Left forelimb (tissue), 1 donor: ENCODE measurements around the gene TRIM33.

Experiments used
- DNase-seq: peaks from one replicate; pipeline ENCODE4 v3.0.0-alpha.2; 2018; ENCODE audit warnings: low spot score

Gene TRIM33

DNA sequence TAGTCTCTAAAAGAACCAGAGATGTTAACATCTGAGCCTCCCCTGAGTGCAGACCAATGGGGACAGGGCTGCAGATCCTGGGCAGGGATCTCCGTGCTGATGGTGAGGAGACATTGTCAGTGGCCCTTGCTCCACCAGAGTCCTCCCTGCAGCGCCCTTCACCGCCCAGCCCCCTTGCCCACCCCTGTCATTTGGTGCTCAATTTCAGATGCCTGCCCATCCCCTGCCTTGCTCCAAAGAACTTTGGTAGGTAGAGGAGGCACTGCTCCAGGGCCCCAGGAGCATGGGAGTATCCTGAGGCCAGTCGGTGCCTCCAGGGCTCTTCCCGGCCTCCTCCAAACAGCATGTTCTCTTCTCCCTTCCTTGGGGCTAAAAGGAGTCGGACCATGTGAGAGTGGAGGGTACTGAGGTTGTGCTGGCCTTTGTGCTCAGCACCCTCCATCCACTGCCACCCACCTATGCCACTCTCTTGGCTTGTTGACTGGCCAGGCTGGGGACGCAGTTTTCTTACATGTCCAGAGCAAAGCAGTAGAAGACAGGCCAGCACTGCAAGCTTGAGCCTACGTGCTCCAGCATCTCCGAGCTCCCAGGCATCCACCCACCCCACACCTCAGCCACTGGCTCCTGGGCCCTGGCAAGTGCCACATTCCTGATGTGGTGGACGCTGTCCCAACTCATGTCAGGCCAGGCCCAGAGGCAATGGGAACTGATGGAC lies 160.1 kb downstream of the TRIM33 start:
- DNase-seq, result no peak

DNA sequence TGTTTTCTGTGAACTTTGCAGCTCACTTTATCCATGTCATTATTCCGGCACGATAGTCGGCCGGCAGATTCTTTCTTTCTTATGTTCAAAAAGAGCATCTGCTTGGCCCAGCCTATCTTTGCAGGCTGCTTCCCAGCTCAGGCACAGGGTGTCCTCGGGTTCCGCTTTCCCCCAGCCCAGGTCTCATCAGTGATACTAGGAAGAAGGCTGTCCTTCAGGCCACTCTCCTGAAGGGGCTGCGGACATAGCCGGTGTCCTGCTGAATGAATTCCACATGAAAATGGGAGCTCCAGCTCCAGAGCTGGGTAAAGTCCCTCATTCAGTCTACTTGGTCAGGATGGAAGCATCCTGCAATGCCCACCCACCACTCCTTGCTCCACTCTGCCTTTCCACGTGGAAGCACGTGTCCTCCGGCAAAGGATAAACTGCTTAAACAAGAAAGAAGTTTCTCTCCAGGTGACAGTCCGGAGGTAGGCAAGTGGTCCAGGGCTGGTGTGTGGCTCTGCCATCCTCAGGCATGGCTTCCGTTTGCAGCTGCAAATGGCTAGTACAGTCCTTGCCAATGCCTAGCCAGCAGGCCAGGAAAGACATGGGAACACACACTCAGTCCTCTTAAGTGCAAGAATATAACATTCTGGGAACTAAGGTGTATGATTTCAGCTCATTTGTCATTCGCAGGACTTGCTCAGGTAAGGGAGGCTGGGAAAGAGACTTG lies 161.0 kb downstream of the TRIM33 start:
- DNase-seq, result no peak

DNA sequence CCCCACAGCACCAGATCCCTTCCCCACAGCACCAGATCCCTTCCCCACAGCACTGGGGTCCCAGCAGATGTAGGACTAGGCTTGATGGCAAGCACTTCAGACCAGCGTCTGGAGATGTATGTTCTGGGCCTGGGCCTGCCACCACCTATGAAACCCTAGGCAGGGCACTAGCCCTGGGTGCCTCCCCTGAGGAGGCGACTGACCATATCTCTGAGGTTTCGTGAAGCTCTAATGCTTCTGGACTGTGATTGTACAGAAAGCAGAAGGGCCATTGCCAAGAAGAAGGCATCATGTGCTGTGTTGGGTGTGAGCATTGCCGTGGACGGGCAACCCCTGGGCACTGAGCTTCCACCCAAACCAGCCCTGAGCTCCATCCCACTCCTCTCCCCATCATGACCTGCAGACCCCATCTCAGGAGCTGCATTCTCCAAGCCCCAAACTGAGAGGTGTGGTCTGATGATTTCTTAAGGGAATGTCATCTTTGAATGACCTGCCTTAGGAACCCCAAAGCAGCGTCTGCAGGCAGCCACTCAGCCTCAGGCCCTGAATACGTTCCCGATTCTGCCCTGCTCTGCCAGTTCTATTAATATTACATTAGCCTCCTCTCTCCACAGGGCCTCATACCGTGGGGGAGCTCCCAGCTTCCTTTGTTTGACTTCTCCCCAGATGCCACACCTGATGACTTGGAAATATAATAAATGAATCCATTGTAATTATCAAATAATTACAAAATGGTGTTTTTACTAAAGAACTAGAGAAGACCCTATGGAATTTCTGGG lies 163.4 kb downstream of the TRIM33 start:
- no peak for DNase-seq

DNA sequence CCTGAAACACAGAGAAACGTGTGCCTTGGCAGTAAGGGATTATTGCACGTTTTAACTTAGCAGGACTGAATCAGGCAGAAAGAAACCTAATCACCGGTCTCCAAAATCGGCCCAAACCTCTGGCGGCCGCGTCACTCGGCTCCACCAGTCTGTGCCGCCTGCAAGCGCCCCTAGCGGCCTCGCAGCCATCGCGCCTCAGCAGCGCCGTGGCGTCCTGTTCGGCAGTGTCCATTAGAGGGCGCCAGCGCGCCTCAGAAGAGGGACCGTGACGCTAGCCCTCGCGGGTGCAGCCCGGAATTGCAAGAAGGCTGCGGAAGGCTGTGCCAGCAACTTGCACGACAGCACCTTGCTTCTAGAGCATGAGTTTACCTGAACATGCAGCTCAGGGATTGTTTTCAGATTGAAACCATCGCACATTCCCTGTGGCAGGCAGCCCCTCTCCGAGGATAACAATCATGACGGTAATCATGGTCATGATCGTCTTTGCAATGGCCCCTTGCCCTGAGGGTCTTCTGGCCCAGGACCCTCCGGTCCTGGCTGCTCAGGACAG lies 164.4 kb downstream of the TRIM33 start:
- peak; percentile 96 for DNase-seq

DNA sequence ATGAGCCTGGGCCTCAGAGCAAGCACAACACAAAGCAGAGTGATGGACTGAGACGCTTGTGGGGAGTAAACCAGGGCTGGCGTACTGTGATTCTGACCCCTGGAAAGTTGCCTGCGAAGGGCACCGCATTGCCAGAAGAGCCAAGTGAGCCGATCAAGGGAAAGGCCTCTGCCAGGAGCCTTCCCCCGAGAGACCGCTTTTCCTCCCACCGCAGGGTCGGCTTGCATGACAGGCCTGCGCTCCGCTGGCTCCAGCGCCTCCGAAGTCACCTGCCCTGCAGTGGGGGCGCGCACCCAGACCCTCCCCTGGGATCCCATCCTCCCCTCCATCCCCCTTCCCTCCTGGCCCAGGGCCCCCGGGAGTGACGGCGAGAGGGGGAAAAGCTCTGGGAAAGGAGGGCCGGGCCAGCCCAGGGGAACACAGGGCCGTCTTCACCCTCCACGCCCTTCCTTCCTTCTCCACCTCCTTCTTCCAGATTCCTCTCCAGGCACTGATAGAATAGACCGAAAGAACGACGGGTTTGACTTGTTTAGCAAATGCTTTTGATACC lies 165.0 kb downstream of the TRIM33 start:
- DNase-seq, result no peak

DNA sequence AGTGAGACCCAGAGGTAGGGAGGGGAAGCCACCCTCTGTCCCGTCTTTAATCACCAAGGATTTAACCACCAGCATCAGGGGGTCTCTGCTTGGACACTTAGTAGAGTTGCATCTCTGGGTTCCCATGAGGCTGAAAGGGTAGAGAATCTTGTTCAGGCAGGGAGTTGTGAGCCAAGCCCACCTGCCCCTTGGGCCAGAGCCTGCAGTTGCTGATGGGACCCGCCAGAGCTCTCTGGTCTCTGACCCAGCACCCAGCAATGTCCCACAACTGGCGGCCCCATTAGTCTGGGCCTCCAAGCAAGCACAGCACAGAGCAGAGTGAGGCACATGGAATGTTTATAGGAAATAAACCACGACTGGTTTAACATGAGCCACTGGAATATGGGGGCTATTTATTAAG lies 166.3 kb downstream of the TRIM33 start:
- DNase-seq, result no peak
